ENCODE measurements around the gene ZBED1. TPM values are rescaled to one million over a fixed set of nuclear protein-coding genes. Genes with fewer than 3 reads are reported as not detected.
"Not testable (repeated sequence)": the region's sequence is repeated elsewhere in the genome, so short reads cannot be mapped to it uniquely, and the experiment has no call there.

The ZBED1 gene
- total and polyA plus RNA-seq, 7 experiments from 2014 or later, result 23.7 to 44.3 (median 29.0) TPM

DNA sequence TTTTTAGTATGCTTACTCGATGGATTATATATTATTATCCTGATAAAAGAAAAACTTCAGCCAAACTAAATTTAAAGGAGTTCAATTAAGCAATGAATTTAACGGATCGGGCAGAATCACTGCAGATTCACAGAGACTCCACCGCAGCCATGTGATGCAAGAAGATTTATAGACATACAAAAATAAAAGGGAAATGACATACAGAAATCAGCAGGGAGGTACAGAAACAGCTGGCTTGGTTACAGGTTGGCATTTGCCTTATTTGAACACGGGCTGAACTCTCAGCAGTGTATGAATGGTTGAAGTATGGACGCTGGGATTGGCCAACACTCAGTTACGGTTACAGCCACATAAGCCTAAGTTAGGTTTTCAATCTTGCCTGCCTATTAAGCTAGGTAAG is 35.4 kb upstream of the ZBED1 start:
- Mint-ChIP-seq H3K27me3 (peaks cover 0 to 17% (median 0%) of the 10 kb centered on the region in 5 donors), H3K36me3 (no peaks in the 10 kb centered on the region), H3K27ac (no peak overlapping the region), H3K4me1 (no peaks in the 10 kb centered on the region), H3K4me3 (no peak overlapping the region), H3K9me3 (peaks cover 0 to 4% (median 0%) of the 10 kb centered on the region in 11 donors)
- Histone ChIP-seq H3K4me1 (ENCODE audit: control insufficient read depth in 2 of 2, insufficient read depth in 2 of 2, low read length in 2 of 2) (no peaks in the 10 kb centered on the region), H3K9me3 (ENCODE audit: control insufficient read depth in 2 of 3, low read length in 3 of 3) (no peaks in the 10 kb centered on the region), H3K27me3 (ENCODE audit: control insufficient read depth in 2 of 2, insufficient read depth in 2 of 2, low read length in 2 of 2) (no peaks in the 10 kb centered on the region), H3K36me3 (ENCODE audit: control insufficient read depth in 2 of 3, insufficient read depth in 3 of 3, low read length in 3 of 3) (no peaks in the 10 kb centered on the region), H3K27ac (ENCODE audit: low read depth, low read length) (no peak overlapping the region), H3K4me3 (ENCODE audit: low read length) (no peak overlapping the region)
- ChIA-PET POLR2A (no interaction called here), CTCF (no interaction called here)
- no peak for DNase-seq
- intact Hi-C loops (cut with micrococcal nuclease), result no loop called here
- ATAC-seq, result no peak

DNA sequence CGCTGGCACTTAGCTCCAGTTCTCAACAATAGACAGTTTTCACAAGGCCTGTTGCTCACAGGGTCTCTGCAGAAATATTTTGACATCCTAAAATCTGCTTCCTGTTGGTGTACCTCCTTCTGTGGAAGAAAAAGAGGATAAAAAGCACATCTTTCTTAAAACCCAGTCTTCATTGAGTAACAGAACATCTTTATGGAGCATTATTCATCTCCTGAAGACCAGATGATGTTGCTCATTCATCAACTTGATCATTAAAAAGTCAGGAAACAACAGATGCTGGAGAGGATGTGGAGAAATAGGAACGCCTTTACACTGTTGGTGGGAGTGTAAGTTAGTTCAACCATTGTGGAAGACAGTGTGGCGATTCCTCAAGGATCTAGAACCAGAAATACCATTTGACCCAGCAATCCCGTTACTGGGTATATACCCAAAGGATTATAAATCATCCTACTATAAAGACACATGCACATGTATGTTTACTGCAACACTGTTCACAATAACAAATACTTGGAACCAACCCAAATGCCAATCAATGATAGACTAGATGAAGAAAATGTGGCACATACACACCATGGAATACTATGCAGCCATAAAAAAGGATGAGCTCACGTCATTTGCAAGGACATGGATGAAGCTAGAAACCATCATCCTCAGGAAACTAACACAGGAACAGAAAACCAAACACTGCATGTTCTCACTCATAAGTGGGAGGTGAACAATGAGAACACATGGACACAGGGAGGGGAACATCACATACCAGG is 33.7 kb upstream of the ZBED1 start:
- H3K4me3 ChIP-seq (ENCODE audit: low read length); H3K27me3 ChIP-seq (ENCODE audit: control insufficient read depth in 2 of 2, insufficient read depth in 2 of 2, low read length in 2 of 2); H3K4me1 Mint-ChIP-seq; H3K36me3 Mint-ChIP-seq; intact Hi-C loops (cut with micrococcal nuclease); H3K27ac ChIP-seq (ENCODE audit: low read depth, low read length); H3K36me3 ChIP-seq (ENCODE audit: control insufficient read depth in 2 of 3, insufficient read depth in 3 of 3, low read length in 3 of 3); H3K9me3 ChIP-seq (ENCODE audit: control insufficient read depth in 2 of 3, low read length in 3 of 3); H3K4me1 ChIP-seq (ENCODE audit: control insufficient read depth in 2 of 2, insufficient read depth in 2 of 2, low read length in 2 of 2); H3K4me3 Mint-ChIP-seq; CTCF ChIA-PET; H3K9me3 Mint-ChIP-seq; DNase-seq; POLR2A ChIA-PET; H3K27ac Mint-ChIP-seq; ATAC-seq: not testable (repeated sequence)
- H3K27me3 Mint-ChIP-seq, result peaks cover 0 to 17% (median 0%) of the 10 kb centered on the region in 5 donors

DNA sequence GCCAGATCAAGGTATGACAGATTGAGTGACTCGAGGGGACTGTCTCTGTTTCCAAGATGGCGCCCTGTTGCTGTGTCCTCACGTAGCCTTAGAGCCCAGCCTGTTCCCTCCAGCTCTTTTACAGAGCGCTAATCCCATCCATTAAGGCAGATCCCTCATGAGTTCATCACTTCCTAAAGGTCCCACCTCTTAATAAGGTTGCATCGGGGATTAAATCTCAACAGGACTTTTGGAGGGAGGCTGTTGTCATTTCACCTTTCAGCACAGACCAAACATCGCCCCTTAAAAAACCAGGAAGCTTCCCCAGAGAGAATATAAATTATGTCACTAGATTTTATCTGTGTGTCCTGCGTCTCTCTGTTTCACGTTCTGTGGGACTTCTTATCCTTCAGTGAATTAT is 32.6 kb upstream of the ZBED1 start:
- no peak overlapping the region for H3K4me3 Mint-ChIP-seq
- ChIA-PET CTCF (no interaction called here), POLR2A (no interaction called here)

DNA sequence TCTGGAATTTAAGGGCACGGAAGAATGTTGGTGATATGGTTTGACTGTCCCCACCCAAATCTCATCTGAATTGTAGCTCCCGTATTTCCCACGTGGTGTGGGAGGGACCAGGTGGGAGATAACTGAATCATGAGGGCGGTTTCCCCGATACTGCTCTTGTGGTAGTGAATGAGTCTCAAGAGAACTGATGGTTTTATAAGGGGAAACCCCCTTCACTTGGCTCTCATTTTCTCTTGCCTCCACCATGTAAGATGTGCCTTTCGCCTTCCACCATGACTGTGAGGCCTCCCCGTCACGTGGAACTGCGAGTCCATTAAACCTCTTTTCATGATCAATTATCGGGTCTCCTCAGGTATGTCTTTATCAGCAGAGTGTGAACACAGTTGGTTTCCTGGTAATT is 25.6 kb upstream of the ZBED1 start:
- Mint-ChIP-seq H3K27me3 (peaks cover 2 to 25% (median 14%) of the 10 kb centered on the region in 5 donors), H3K9me3 (no peaks in the 10 kb centered on the region), H3K4me1 (no peaks in the 10 kb centered on the region), H3K27ac (no peak overlapping the region), H3K36me3 (no peaks in the 10 kb centered on the region), H3K4me3 (no peak overlapping the region)
- no peak for DNase-seq
- ChIA-PET CTCF (no interaction called here), POLR2A (no interaction called here)
- no peaks in the 10 kb centered on the region for H3K4me1 ChIP-seq (ENCODE audit: control insufficient read depth in 2 of 2, insufficient read depth in 2 of 2, low read length in 2 of 2)
- H3K36me3 ChIP-seq (ENCODE audit: control insufficient read depth in 2 of 3, insufficient read depth in 3 of 3, low read length in 3 of 3), result no peaks in the 10 kb centered on the region
- no peaks in the 10 kb centered on the region for H3K27me3 ChIP-seq (ENCODE audit: control insufficient read depth in 2 of 2, insufficient read depth in 2 of 2, low read length in 2 of 2)
- no peak overlapping the region for H3K27ac ChIP-seq (ENCODE audit: low read depth, low read length)
- intact Hi-C loops (cut with micrococcal nuclease), result no loop called here
- no peak for ATAC-seq
- H3K9me3 ChIP-seq (ENCODE audit: control insufficient read depth in 2 of 3, low read length in 3 of 3), result no peaks in the 10 kb centered on the region
- no peak overlapping the region for H3K4me3 ChIP-seq (ENCODE audit: low read length)

More for the DNA sequence above, 32.6 kb upstream of the ZBED1 start:
- no peak overlapping the region for H3K27ac Mint-ChIP-seq
- no peaks in the 10 kb centered on the region for H3K4me1 Mint-ChIP-seq
- no peak overlapping the region for H3K27ac ChIP-seq (ENCODE audit: low read depth, low read length)
- H3K4me3 ChIP-seq (ENCODE audit: low read length), result no peak overlapping the region
- H3K36me3 Mint-ChIP-seq, result no peaks in the 10 kb centered on the region
- intact Hi-C loops (cut with micrococcal nuclease), result no loop called here
- no peaks in the 10 kb centered on the region for H3K36me3 ChIP-seq (ENCODE audit: control insufficient read depth in 2 of 3, insufficient read depth in 3 of 3, low read length in 3 of 3)
- H3K27me3 ChIP-seq (ENCODE audit: control insufficient read depth in 2 of 2, insufficient read depth in 2 of 2, low read length in 2 of 2), result no peaks in the 10 kb centered on the region
- ATAC-seq (no peak), DNase-seq (no peak)
- no peaks in the 10 kb centered on the region for H3K4me1 ChIP-seq (ENCODE audit: control insufficient read depth in 2 of 2, insufficient read depth in 2 of 2, low read length in 2 of 2)
- H3K27me3 Mint-ChIP-seq, result peaks cover 0 to 17% (median 0%) of the 10 kb centered on the region in 5 donors
- no peaks in the 10 kb centered on the region for H3K9me3 ChIP-seq (ENCODE audit: control insufficient read depth in 2 of 3, low read length in 3 of 3)
- H3K9me3 Mint-ChIP-seq, result peaks cover 0 to 4% (median 0%) of the 10 kb centered on the region in 11 donors

DNA sequence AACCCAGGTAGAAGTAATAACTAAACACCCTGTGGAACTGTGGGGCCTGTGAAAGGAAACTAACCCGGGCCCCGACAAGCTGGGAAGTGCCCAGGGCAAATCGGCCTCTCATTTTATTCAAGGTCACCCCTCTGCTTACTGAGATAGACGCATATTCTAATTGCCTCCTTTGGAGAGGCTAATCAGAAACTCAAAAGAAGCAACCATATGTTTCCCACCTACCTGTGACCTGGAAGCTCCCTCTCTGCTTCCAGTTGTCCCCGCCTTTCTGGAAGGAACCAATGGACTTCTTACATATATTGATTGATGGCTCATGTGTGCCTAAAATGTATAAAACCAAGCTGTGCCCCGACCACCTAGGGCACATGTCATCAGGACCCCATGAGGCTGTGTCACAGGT is 23.1 kb upstream of the ZBED1 start:
- ChIA-PET POLR2A (no interaction called here), CTCF (no interaction called here)
- Mint-ChIP-seq H3K27me3 (peaks cover 2 to 25% (median 14%) of the 10 kb centered on the region in 5 donors), H3K4me3 (no peak overlapping the region), H3K9me3 (no peaks in the 10 kb centered on the region), H3K27ac (no peak overlapping the region), H3K36me3 (no peaks in the 10 kb centered on the region), H3K4me1 (no peaks in the 10 kb centered on the region)
- Histone ChIP-seq H3K36me3 (ENCODE audit: control insufficient read depth in 2 of 3, insufficient read depth in 3 of 3, low read length in 3 of 3) (no peaks in the 10 kb centered on the region), H3K27ac (ENCODE audit: low read depth, low read length) (no peak overlapping the region), H3K4me3 (ENCODE audit: low read length) (no peak overlapping the region), H3K9me3 (ENCODE audit: control insufficient read depth in 2 of 3, low read length in 3 of 3) (no peaks in the 10 kb centered on the region), H3K4me1 (ENCODE audit: control insufficient read depth in 2 of 2, insufficient read depth in 2 of 2, low read length in 2 of 2) (no peaks in the 10 kb centered on the region), H3K27me3 (ENCODE audit: control insufficient read depth in 2 of 2, insufficient read depth in 2 of 2, low read length in 2 of 2) (no peaks in the 10 kb centered on the region)
- intact Hi-C loops (cut with micrococcal nuclease), result no loop called here
- ATAC-seq, result no peak
- DNase-seq, result no peak

DNA sequence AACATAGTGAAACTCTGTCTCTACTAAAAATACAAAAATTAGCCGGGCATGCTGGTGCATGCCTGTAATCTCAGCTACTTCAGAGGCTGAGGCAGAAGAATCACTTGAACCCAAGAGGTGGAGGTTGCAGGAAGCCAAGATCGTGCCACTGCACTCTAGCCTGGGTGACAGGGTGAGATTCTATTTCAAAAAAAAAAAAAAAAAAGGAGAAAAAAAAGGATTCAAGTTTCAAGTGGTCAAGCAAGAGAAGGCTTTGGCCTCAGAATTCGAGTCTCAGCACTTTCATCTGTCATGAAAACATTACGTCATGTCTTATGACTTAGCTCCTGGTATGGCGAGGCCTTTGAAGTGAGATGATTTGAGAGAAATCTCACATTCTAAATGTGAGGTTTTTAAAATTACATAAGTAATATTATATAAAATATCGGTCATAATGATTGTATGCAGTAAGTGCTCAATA is 21.2 kb upstream of the ZBED1 start:
- no peak overlapping the region for H3K27ac ChIP-seq (ENCODE audit: low read depth, low read length)

More for the DNA sequence above, 21.2 kb upstream of the ZBED1 start:
- ChIA-PET POLR2A (no interaction called here), CTCF (no interaction called here)
- Mint-ChIP-seq H3K4me1 (peaks cover 0 to 6% (median 0%) of the 10 kb centered on the region in 7 donors), H3K9me3 (no peaks in the 10 kb centered on the region), H3K36me3 (no peaks in the 10 kb centered on the region), H3K27me3 (peaks cover 4 to 24% (median 13%) of the 10 kb centered on the region in 5 donors), H3K4me3 (no peak overlapping the region), H3K27ac (no peak overlapping the region)
- intact Hi-C loops (cut with micrococcal nuclease), result no loop called here
- ATAC-seq (no peak), DNase-seq (no peak)
- no peaks in the 10 kb centered on the region for H3K36me3 ChIP-seq (ENCODE audit: control insufficient read depth in 2 of 3, insufficient read depth in 3 of 3, low read length in 3 of 3)
- no peaks in the 10 kb centered on the region for H3K4me1 ChIP-seq (ENCODE audit: control insufficient read depth in 2 of 2, insufficient read depth in 2 of 2, low read length in 2 of 2)
- no peak overlapping the region for H3K4me3 ChIP-seq (ENCODE audit: low read length)
- no peaks in the 10 kb centered on the region for H3K9me3 ChIP-seq (ENCODE audit: control insufficient read depth in 2 of 3, low read length in 3 of 3)
- no peaks in the 10 kb centered on the region for H3K27me3 ChIP-seq (ENCODE audit: control insufficient read depth in 2 of 2, insufficient read depth in 2 of 2, low read length in 2 of 2)
